Neutrophil (primary cell): ENCODE measurements around the gene HFE.
"Not testable (repeated sequence)": the region's sequence is repeated elsewhere in the genome, so short reads cannot be mapped to it uniquely, and the experiment has no call there.

Experiments
- H3K27ac ChIP-seq: fragments of 200-600 bp; sonication (generic); 2 replicates; pipeline ENCODE4 v1.5.1; 2016; ENCODE audit warnings: mild to moderate bottlenecking, moderate library complexity
- H3K27me3 ChIP-seq: fragments of 200-600 bp; sonication (generic); 2 replicates; pipeline ENCODE4 v1.6.0; 2016; ENCODE audit warnings: mild to moderate bottlenecking
- H3K36me3 ChIP-seq: fragments of 200-600 bp; sonication (generic); 2 replicates; pipeline ENCODE4 v1.5.1; 2017
- H3K4me1 ChIP-seq, 2 experiments: fragments of 200-600 bp in 1 of 2; sonication (generic) in 1 of 2; 1 replicate in 1 of 2; 2 replicates in 1 of 2; pipeline versions ENCODE4 v1.5.1 to v1.6.1; 2013 to 2016; ENCODE audit warnings: low read depth in 1 of 2, low read length in 1 of 2, mild to moderate bottlenecking in 1 of 2, moderate library complexity in 1 of 2; ENCODE audit not compliant: control insufficient read depth in 1 of 2, insufficient read depth in 1 of 2
- H3K4me3 ChIP-seq, 2 experiments: fragments of 200-600 bp in 1 of 2; sonication (generic) in 1 of 2; 1 replicate in 1 of 2; 2 replicates in 1 of 2; pipeline ENCODE4 v1.5.1; 2013 to 2016; ENCODE audit warnings: low read depth in 1 of 2, low read length in 1 of 2, mild to moderate bottlenecking in 1 of 2, moderate library complexity in 1 of 2
- H3K9me3 ChIP-seq: fragments of 200-600 bp; sonication (generic); 2 replicates; pipeline ENCODE4 v1.5.1; 2016
- TF ChIP-seq, protein P1 (sequence below): fragments of 200-600 bp; sonication (generic); IDR thresholded peaks from 2 replicates; pipeline ENCODE4 v1.5.1; 2016; ENCODE audit warnings: antibody characterized with exemption

The HFE gene

DNA sequence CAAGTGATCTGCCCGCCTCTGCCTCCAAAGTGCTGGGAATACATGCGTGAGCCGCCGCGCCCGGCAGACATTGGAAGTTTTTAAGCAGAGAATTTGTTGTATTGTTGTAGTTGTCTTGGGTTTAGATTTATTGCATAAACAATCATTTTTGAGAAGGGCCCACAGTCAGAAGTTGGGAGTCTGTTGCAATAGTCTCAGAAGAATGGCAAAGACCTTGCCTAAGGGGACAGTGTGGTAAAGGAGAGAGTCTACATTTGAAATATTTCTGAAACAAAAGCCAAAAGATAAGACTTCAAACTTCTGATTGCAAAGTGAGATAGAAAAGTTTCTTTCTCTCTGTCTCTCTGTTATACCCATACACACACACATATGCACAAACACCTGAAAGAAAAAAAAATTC is 22.5 kb downstream of the HFE start:
- Histone ChIP-seq H3K9me3 (no peaks in the 10 kb centered on the region), H3K36me3 (no peaks in the 10 kb centered on the region), H3K27me3 (no peaks in the 10 kb centered on the region), H3K4me1 (peaks cover 0 to under 1% of the 10 kb centered on the region in 2 experiments), H3K27ac (no peak overlapping the region), H3K4me3 (no peak overlapping the region)
- TF ChIP-seq, protein P1, sequence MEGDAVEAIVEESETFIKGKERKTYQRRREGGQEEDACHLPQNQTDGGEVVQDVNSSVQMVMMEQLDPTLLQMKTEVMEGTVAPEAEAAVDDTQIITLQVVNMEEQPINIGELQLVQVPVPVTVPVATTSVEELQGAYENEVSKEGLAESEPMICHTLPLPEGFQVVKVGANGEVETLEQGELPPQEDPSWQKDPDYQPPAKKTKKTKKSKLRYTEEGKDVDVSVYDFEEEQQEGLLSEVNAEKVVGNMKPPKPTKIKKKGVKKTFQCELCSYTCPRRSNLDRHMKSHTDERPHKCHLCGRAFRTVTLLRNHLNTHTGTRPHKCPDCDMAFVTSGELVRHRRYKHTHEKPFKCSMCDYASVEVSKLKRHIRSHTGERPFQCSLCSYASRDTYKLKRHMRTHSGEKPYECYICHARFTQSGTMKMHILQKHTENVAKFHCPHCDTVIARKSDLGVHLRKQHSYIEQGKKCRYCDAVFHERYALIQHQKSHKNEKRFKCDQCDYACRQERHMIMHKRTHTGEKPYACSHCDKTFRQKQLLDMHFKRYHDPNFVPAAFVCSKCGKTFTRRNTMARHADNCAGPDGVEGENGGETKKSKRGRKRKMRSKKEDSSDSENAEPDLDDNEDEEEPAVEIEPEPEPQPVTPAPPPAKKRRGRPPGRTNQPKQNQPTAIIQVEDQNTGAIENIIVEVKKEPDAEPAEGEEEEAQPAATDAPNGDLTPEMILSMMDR: no peak

DNA sequence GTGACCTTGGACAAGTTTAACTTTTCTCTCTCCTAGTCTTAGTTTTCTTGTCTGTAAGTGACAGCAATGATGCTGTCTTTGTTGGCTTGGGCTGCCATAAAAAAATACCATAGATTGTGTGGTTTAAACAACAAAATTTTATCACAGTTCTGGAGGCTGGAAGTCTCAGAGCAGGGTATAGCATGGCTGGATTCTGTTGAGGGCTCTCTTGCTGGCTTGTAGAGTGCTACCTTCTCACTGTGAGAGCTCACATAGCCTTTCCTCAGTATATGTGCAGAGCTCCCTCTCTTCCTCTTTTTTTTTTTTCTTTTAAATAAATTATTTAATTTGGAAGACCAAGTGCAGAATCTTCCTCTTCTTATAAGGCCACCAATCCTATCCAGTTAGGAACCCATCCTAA is 26.3 kb downstream of the HFE start:
- Histone ChIP-seq H3K4me1 (no peaks in the 10 kb centered on the region), H3K4me3 (no peak overlapping the region), H3K27me3 (no peaks in the 10 kb centered on the region), H3K9me3 (no peaks in the 10 kb centered on the region), H3K27ac (no peak overlapping the region), H3K36me3 (no peaks in the 10 kb centered on the region)
- TF ChIP-seq, protein P1: no peak

DNA sequence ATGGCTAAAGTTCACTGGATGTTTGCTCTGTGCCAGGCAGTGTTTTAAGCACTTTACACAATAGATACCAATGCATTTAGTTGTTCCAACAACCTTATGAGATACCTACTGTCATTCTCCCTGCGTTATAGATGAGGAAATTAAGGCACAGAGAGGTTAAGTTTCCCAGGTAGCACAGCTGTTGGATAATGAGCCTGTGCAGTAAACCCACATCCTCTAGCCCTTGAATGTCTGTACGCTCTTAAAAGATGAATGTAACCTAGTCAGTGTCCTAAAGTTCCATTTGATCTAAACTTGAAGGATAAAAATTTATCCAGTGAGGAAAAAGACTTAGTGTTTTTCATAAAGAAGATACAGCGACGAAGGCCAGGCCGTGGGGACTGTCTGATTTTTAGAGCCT is 28.0 kb downstream of the HFE start:
- Histone ChIP-seq H3K27me3 (no peaks in the 10 kb centered on the region), H3K36me3 (no peaks in the 10 kb centered on the region), H3K27ac (no peak overlapping the region), H3K4me3 (no peak overlapping the region), H3K9me3 (no peaks in the 10 kb centered on the region), H3K4me1 (no peaks in the 10 kb centered on the region)
- TF ChIP-seq, protein P1: no peak

DNA sequence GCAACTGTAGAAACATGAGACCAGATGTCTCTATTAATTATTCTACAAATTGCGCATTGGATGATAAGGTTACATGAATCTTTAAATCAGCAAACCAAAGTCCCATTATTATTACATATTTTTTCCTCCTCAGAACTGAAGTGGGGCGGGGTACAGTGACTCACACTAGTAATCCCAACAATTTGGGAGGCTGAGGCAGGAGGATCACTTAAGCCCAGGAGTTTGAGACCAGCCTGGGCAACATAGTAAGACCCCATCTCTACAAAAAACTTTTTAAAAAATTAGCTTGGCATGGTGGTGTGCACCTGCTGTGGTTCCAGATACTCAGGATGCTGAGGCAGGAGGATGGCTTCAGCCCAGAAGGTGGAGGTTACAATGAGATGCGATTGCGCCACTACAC is 29.0 kb downstream of the HFE start:
- Histone ChIP-seq H3K27ac (no peak overlapping the region), H3K4me3 (no peak overlapping the region), H3K27me3 (no peaks in the 10 kb centered on the region), H3K9me3 (no peaks in the 10 kb centered on the region), H3K4me1 (peaks cover 0 to 4% of the 10 kb centered on the region in 2 experiments), H3K36me3 (no peaks in the 10 kb centered on the region)
- TF ChIP-seq, protein P1: no peak

DNA sequence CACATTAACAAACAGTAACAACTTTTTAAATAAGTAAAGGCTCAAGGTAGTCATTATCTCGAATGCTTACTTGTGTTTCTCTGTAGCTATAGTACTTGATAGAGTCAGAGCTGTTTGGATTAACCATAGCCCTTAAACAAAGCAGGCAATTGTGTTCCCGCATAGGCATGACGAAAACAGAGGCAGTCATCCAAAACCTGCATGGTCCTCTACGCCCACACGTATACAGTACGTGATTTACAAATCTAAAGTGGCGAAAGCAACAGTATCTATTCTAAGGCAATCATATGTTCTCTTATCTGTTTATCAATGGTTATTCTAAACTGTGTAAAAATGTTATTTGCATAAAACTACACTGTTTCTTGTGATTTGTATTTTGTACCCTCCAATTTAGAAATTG is 31.8 kb downstream of the HFE start:
- Histone ChIP-seq H3K4me3 (no peak overlapping the region), H3K27me3 (no peaks in the 10 kb centered on the region), H3K4me1 (peaks cover 7 to 25% of the 10 kb centered on the region in 2 experiments), H3K27ac (no peak overlapping the region), H3K36me3 (no peaks in the 10 kb centered on the region), H3K9me3 (peaks cover 5% of the 10 kb centered on the region)
- TF ChIP-seq, protein P1: no peak

DNA sequence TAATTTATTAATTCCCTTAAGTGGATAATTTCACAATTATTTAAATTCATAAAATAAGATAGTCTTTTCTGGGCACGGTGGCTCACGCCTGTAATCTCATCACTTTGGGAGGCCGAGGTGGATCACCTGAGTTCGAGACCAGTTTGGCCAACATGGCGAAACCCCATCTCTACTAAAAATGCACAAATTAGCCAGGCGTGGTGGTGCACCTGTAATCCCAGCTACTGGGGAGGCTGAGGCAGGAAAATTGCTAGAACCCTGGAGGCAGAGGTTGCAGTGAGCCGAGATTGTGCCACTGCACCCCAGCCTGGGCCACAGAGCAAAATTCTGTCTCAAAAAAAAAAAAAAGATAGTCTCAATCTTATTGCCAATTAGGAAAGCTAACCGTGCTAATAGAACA is 32.9 kb downstream of the HFE start:
- not testable (repeated sequence) for H3K27me3 ChIP-seq, H3K9me3 ChIP-seq, H3K27ac ChIP-seq, H3K36me3 ChIP-seq, H3K4me3 ChIP-seq
- H3K4me1 ChIP-seq: peaks cover 7 to 25% of the 10 kb centered on the region in 2 experiments
